ENCODE results near the gene KCNJ15. TPM values are rescaled to one million over a fixed set of nuclear protein-coding genes. Genes with fewer than 3 reads are reported as not detected.

Gene KCNJ15
- total RNA-seq, 3 donors from 2014 or later: 0.80 to 6.9 (median 0.98) TPM

DNA sequence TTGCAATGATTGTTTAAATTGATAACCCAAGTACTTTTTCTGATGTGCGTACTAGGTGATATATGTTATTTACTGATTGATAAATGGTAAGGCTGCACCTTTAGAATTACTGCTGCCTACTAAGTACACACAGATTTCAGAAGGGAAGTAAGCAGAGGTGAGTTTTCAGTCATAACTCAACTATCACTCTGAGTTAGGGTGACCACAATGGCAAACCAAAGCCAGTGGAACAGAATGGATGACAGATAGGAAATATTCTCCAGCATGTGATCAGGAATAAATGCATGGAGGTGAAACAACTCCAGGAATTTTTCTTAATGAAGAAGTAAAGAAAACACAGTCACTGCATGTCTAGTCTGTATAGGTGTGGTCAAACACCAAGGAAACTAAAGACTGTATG lies 7.5 kb upstream of the KCNJ15 start:
- intact Hi-C loops (cut with DNase I; ENCODE audit: low total_unique reads): no loop called here

DNA sequence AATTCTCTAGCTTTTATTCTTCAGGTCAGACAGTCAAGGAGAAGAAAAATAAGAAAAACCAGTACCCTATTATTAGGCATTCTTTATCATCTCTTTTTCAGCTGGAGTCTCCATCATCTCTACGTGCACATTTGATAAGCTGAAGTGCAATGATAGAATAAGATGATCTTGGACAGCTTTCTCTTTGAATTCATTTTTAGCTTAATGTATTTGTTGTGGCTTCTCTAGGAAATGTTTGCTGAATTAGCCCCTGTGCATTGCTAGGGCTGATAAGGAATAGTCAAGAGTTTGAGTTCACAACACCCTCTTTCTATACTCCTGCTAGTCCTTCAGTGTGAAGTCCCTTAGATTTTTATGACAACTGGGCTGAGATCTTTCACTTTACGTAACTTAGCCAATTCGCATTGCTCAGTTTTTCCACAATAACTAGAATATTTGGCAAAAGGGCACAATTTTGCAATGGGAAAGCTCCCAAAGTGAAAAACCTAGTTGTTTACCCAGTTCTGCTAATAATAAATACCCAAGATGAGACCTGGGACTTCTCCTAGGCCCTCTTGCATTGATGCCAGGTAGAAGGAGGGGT lies 7.0 kb upstream of the KCNJ15 start:
- Histone ChIP-seq H3K4me1 (no peaks in the 10 kb centered on the region), H3K36me3 (no peaks in the 10 kb centered on the region), H3K27me3 (no peaks in the 10 kb centered on the region), H3K4me3 (no peak overlapping the region), H3K27ac (no peak overlapping the region), H3K9me3 (no peaks in the 10 kb centered on the region)
- intact Hi-C loops (cut with DNase I; ENCODE audit: low total_unique reads): no loop called here
- TF ChIP-seq, protein P1, sequence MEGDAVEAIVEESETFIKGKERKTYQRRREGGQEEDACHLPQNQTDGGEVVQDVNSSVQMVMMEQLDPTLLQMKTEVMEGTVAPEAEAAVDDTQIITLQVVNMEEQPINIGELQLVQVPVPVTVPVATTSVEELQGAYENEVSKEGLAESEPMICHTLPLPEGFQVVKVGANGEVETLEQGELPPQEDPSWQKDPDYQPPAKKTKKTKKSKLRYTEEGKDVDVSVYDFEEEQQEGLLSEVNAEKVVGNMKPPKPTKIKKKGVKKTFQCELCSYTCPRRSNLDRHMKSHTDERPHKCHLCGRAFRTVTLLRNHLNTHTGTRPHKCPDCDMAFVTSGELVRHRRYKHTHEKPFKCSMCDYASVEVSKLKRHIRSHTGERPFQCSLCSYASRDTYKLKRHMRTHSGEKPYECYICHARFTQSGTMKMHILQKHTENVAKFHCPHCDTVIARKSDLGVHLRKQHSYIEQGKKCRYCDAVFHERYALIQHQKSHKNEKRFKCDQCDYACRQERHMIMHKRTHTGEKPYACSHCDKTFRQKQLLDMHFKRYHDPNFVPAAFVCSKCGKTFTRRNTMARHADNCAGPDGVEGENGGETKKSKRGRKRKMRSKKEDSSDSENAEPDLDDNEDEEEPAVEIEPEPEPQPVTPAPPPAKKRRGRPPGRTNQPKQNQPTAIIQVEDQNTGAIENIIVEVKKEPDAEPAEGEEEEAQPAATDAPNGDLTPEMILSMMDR (IDR thresholded peaks at IDR 0.05): no peak
- TF ChIP-seq POLR2A (IDR thresholded peaks at IDR 0.05): no peak
- TF ChIP-seq POLR2AphosphoS5 (IDR thresholded peaks at IDR 0.05): no peak
- DNase-seq (ENCODE audit: low spot score in 2 of 2): no peak

More for the DNA sequence above, 7.5 kb upstream of the KCNJ15 start:
- no peaks in the 10 kb centered on the region for H3K27me3 ChIP-seq
- no peak overlapping the region for H3K27ac ChIP-seq
- H3K4me1 ChIP-seq: no peaks in the 10 kb centered on the region
- H3K9me3 ChIP-seq: no peaks in the 10 kb centered on the region
- no peak for DNase-seq (ENCODE audit: low spot score in 2 of 2)
- TF ChIP-seq POLR2AphosphoS5 (IDR thresholded peaks at IDR 0.05) (no peak), POLR2A (IDR thresholded peaks at IDR 0.05) (no peak)
- TF ChIP-seq, protein P1 (IDR thresholded peaks at IDR 0.05): no peak
- H3K4me3 ChIP-seq: no peak overlapping the region
- no peaks in the 10 kb centered on the region for H3K36me3 ChIP-seq

DNA sequence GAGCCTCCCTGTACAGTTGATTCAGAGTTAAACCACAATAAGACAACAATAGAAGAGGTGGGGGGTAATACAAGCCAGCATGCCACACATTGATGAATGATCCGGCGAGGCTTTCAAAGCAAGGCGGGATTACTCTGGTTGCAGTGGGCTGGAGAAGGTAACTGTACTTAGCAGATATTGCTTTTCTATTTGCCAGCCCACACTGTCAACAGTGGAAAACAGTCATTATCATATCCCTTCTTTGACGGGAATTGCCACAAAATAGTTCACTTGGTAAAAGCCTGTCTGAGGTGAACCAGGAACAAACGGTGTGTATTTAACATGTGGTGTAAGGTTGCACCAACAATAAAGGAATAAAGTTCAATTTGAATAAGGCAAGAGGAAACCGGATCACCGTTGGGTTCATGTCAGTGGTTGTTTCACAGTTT lies 5.8 kb upstream of the KCNJ15 start:
- Histone ChIP-seq H3K27me3 (no peaks in the 10 kb centered on the region), H3K9me3 (no peaks in the 10 kb centered on the region), H3K4me1 (no peaks in the 10 kb centered on the region), H3K27ac (no peak overlapping the region), H3K4me3 (no peak overlapping the region), H3K36me3 (no peaks in the 10 kb centered on the region)
- TF ChIP-seq POLR2A (IDR thresholded peaks at IDR 0.05) (no peak), POLR2AphosphoS5 (IDR thresholded peaks at IDR 0.05) (no peak)
- TF ChIP-seq, protein P1 (IDR thresholded peaks at IDR 0.05): no peak
- no peak for DNase-seq (ENCODE audit: low spot score in 2 of 2)
- intact Hi-C loops (cut with DNase I; ENCODE audit: low total_unique reads): no loop called here

DNA sequence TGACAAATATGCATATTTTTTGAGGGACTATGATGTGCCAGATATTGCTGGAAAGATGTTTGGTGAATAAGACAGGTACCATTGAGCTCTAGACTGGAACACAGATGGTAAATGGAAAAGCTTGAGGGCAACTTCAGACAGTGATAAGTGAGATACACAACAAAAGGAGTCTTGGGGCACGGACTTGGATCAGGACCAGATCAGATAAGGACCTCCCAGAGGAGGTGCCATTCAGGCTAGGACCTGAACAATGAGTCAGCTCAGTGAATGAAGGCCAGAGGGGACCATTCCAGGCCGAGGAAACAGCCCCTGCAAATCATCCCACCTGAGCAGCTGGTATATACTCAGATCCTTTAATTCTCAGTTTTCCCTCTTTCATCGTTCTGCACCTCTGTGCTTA lies 1.8 kb upstream of the KCNJ15 start:
- no peak overlapping the region for H3K27ac ChIP-seq
- no peak for DNase-seq (ENCODE audit: low spot score in 2 of 2)
- no peaks in the 10 kb centered on the region for H3K27me3 ChIP-seq
- H3K9me3 ChIP-seq: no peaks in the 10 kb centered on the region
- H3K36me3 ChIP-seq: no peaks in the 10 kb centered on the region
- TF ChIP-seq, protein P1 (IDR thresholded peaks at IDR 0.05): no peak
- no peak for TF ChIP-seq POLR2AphosphoS5 (IDR thresholded peaks at IDR 0.05)
- TF ChIP-seq POLR2A (IDR thresholded peaks at IDR 0.05): no peak
- no peaks in the 10 kb centered on the region for H3K4me1 ChIP-seq
- no peak overlapping the region for H3K4me3 ChIP-seq
- intact Hi-C loops (cut with DNase I; ENCODE audit: low total_unique reads): no loop called here

DNA sequence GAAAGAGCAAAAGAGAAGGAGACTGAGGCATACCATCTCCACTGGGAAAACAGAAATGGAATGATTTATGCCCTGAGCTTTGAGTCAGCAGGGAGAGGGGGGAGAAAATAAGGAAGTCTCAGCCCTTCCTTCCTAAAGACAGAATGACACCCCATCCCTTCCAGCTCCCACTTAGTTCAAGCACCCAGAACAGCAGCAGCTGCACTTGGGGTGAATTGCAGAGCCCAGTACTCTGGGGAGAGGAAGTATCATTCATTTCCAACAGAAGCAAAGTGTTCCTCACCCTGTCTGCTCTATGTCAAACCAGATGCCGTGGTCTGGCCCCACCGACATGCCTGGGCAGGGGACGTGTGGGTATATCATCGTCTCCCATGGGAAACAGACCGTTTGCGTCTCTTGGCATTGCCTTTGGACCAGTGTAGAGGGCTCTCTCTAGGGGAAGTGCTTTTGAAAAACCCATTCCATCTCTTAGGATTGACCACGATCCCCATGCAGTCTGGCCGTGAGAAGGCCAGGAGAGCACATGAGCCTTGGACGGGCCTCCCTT lies 1.1 kb upstream of the KCNJ15 start:
- H3K9me3 ChIP-seq: no peaks in the 10 kb centered on the region
- TF ChIP-seq POLR2AphosphoS5 (IDR thresholded peaks at IDR 0.05): no peak
- no peak for TF ChIP-seq POLR2A (IDR thresholded peaks at IDR 0.05)
- TF ChIP-seq, protein P1 (IDR thresholded peaks at IDR 0.05): no peak
- H3K4me1 ChIP-seq: no peaks in the 10 kb centered on the region
- no peak overlapping the region for H3K27ac ChIP-seq
- intact Hi-C loops (cut with DNase I; ENCODE audit: low total_unique reads): no loop called here
- H3K4me3 ChIP-seq: no peak overlapping the region
- no peaks in the 10 kb centered on the region for H3K36me3 ChIP-seq
- H3K27me3 ChIP-seq: no peaks in the 10 kb centered on the region
- no peak for DNase-seq (ENCODE audit: low spot score in 2 of 2)
